RKO (cell line): ENCODE measurements around the gene DNAJC3.

Experiments used
- DNase-seq: peaks from one replicate; pipeline ENCODE4 v3.0.0-alpha.2; 2016; ENCODE audit warnings: low spot score

Gene DNAJC3

DNA sequence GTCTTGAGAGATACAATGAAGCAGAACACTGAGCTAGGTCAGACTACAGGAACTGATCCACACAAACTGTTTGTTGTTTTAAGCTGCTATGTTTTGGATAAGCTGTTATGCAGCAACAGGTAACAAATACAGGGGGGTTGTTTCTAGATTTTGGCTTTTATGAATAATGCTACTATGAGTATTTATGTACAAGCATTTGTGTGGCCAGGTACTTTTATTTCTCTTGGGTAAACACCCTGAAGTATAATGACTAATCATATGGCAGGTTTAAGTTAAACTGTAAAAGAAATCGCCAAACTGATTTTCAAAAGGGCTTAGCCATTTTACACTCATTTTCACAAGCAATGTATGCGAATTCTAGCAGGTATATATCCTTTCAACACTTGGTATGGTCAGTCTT lies 166.0 kb downstream of the DNAJC3 start:
- no peak for DNase-seq
